ENCODE results near the gene SH3BP1. TPM values are rescaled to one million over a fixed set of nuclear protein-coding genes. Genes with fewer than 3 reads are reported as not detected.

SH3BP1 gene
- total RNA-seq, 1 donor from 2014 or later = 116 TPM

DNA sequence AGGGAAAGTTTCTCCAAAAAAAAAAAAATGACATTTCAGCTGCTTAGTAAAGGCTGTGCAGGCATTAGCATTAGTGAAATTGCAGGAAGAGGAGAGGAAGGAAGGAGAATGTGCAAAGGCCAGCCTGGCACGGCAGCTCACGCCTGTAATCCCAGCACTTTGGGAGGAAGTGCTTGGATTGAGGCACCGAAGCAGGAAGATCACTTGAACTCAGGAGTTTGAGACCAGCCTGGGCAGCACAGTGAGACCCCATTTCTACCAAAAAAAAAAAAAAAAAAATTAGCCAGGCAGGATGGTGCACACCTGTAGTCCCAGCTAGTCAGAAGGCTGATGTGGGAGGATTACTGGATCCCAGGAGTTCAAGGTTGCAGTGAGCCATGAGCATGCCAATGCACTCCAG lies 65.2 kb downstream of the SH3BP1 start:
- Mint-ChIP-seq H3K27ac (no peak overlapping the region), H3K9me3 (no peaks in the 10 kb centered on the region), H3K4me3 (no peak overlapping the region), H3K27me3 (ENCODE audit: insufficient read depth) (no peaks in the 10 kb centered on the region), H3K4me1 (ENCODE audit: low read depth) (no peaks in the 10 kb centered on the region), H3K36me3 (ENCODE audit: low read depth) (peaks cover 1% of the 10 kb centered on the region)
- intact Hi-C loops (cut with micrococcal nuclease) = no loop called here
- DNase-seq (ENCODE audit: low spot score) = no peak

DNA sequence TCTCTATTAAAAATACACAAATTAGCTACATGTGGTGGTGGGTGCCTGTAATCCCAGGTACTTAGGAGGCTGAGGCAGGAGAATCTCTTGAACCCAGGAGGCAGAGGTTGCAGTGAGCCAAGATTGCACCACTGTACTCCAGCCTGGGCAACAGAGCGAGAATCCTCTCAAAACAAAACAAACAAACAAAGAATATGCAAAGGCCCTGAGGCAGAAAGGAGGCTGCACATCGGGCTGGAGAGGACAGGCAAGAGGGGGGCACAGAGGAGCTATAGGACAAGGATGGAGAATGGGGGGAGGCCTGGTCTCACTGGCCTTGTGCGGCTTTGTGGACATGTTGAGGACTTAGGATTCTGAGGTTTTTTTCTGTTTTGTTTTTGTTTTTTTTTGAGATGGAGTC lies 65.7 kb downstream of the SH3BP1 start:
- no peak for DNase-seq (ENCODE audit: low spot score)
- intact Hi-C loops (cut with micrococcal nuclease) = no loop called here
- Mint-ChIP-seq H3K27me3 (ENCODE audit: insufficient read depth) (no peaks in the 10 kb centered on the region), H3K27ac (no peak overlapping the region), H3K36me3 (ENCODE audit: low read depth) (peaks cover 1% of the 10 kb centered on the region), H3K4me1 (ENCODE audit: low read depth) (no peaks in the 10 kb centered on the region), H3K4me3 (no peak overlapping the region), H3K9me3 (no peaks in the 10 kb centered on the region)

Other genes with a start within 250 kb of the SH3BP1 start
- 0.05 and 0.08 TPM in 2 replicates for gene ELFN2, start 212.2 kb upstream of the SH3BP1 start, total RNA-seq
- gene MFNG, start 153.3 kb upstream of the SH3BP1 start, total RNA-seq = 213 and 214 TPM in 2 replicates
- not detected in 2 replicates for gene CARD10, start 120.3 kb upstream of the SH3BP1 start, total RNA-seq
- gene CDC42EP1, start 79.2 kb upstream of the SH3BP1 start, total RNA-seq = 1.1 and 1.5 TPM in 2 replicates
- gene LGALS2, start 59.6 kb upstream of the SH3BP1 start, total RNA-seq = not detected in 2 replicates
- 70.8 and 78.9 TPM in 2 replicates for gene GGA1, start 30.8 kb upstream of the SH3BP1 start, total RNA-seq
- 47.0 and 50.4 TPM in 2 replicates for gene PDXP, start 19.1 kb downstream of the SH3BP1 start, total RNA-seq
- gene LGALS1, start 36.0 kb downstream of the SH3BP1 start, total RNA-seq = 245 and 254 TPM in 2 replicates
- gene NOL12, start 46.7 kb downstream of the SH3BP1 start, total RNA-seq = 67.8 and 70.0 TPM in 2 replicates
- gene TRIOBP, start 57.4 kb downstream of the SH3BP1 start, total RNA-seq = 32.7 and 32.9 TPM in 2 replicates
- gene GCAT, start 168.3 kb downstream of the SH3BP1 start, total RNA-seq = 28.5 and 28.9 TPM in 2 replicates
- 0.24 TPM in 1 of 2 replicates, not detected in the other for gene GALR3, start 183.7 kb downstream of the SH3BP1 start, total RNA-seq
- 29.9 and 30.1 TPM in 2 replicates for gene ANKRD54, start 204.7 kb downstream of the SH3BP1 start, total RNA-seq
- gene EIF3L, start 209.8 kb downstream of the SH3BP1 start, total RNA-seq = 433 and 441 TPM in 2 replicates

Data from activated T-helper 1 cell treated with anti-CD3 and anti-CD28 coated beads, Interleukin-12 subunit alpha, Interleukin-12 subunit beta, Interleukin-2, Interleukin-4 antibody, amounts not matched to agents 30 ng/mL and 10 ng/mL and 1 ng/mL, durations not matched to agents 14 hours and 24 hours and 36 hours (primary cell).